ENCODE results near the gene GATB.

DNA sequence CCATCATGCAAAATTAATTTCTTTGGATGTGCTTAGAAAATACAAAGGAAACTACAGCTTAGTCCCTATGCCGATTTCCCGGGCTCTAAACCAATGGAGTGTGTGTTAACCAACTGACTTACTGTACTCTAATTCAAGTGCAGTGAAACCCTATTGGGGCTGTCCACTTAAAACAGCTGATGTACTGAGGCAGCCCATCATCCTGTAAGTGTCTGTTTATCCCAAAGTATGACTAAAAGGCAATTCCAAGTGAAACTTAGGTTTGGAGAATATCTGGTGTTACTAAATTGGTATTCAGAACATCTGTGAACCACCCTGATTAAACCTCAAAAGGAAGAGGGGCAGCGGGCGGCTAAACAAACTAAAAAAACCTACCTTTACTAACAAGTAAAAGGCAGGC is 79.7 kb downstream of the GATB start:
- TF ChIP-seq, protein P1, sequence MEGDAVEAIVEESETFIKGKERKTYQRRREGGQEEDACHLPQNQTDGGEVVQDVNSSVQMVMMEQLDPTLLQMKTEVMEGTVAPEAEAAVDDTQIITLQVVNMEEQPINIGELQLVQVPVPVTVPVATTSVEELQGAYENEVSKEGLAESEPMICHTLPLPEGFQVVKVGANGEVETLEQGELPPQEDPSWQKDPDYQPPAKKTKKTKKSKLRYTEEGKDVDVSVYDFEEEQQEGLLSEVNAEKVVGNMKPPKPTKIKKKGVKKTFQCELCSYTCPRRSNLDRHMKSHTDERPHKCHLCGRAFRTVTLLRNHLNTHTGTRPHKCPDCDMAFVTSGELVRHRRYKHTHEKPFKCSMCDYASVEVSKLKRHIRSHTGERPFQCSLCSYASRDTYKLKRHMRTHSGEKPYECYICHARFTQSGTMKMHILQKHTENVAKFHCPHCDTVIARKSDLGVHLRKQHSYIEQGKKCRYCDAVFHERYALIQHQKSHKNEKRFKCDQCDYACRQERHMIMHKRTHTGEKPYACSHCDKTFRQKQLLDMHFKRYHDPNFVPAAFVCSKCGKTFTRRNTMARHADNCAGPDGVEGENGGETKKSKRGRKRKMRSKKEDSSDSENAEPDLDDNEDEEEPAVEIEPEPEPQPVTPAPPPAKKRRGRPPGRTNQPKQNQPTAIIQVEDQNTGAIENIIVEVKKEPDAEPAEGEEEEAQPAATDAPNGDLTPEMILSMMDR (conservative IDR thresholded peaks at IDR 0.05; ENCODE audit: low read depth, low read length), result no peak
- TF ChIP-seq EZH2 (IDR thresholded peaks at IDR 0.05; ENCODE audit: low read length, unreplicated experiment), result no peak
